ENCODE results near the gene CRYAB.

CRYAB gene

GRCh38 chr11:111879637-111879960, 32.0 kb downstream of the CRYAB start:
- DNase-seq (ENCODE audit: insufficient read length, low spot score): no peak
- no peak for FAIRE-seq
- TF ChIP-seq CTCF (IDR thresholded peaks at IDR 0.05; ENCODE audit: insufficient read depth, missing control alignments): no peak

- no peak for FAIRE-seq
- peak; percentile 75 for TF ChIP-seq CTCF (IDR thresholded peaks at IDR 0.05; ENCODE audit: insufficient read depth, missing control alignments)
- DNase-seq (ENCODE audit: insufficient read length, low spot score): peak; percentile 56
These were observed 32.5 kb downstream of the CRYAB start, which contains the start of the genes CFAP68 and FDXACB1 for GRCh38 chr11:111878849-111879636. CFAP68 (plus strand) TSS chr11:111879541; CDS start chr11:111879561, 20 bp downstream. FDXACB1 (minus strand) TSS chr11:111879165; CDS start chr11:111879132, 33 bp downstream.

- no peak for FAIRE-seq
- TF ChIP-seq CTCF (IDR thresholded peaks at IDR 0.05; ENCODE audit: insufficient read depth, missing control alignments): no peak
- DNase-seq (ENCODE audit: insufficient read length, low spot score): no peak
These were observed 33.2 kb downstream of the CRYAB start for GRCh38 chr11:111878385-111878848.

GRCh38 chr11:111871693-111872161, 39.8 kb downstream of the CRYAB start:
- no peak for TF ChIP-seq CTCF (IDR thresholded peaks at IDR 0.05; ENCODE audit: insufficient read depth, missing control alignments)
- no peak for DNase-seq (ENCODE audit: insufficient read length, low spot score)
- no peak for FAIRE-seq

GRCh38 chr11:111870886-111871692, 40.5 kb downstream of the CRYAB start, which contains the start of gene ALG9:
ALG9 (minus strand) TSS chr11:111871581; CDS start chr11:111871482, 99 bp downstream.
- DNase-seq (ENCODE audit: insufficient read length, low spot score): peak; percentile 48
- TF ChIP-seq CTCF (IDR thresholded peaks at IDR 0.05; ENCODE audit: insufficient read depth, missing control alignments): no peak
- FAIRE-seq: no peak

- FAIRE-seq (no peak), DNase-seq (ENCODE audit: insufficient read length, low spot score) (no peak)
- TF ChIP-seq CTCF (IDR thresholded peaks at IDR 0.05; ENCODE audit: insufficient read depth, missing control alignments): no peak
These were observed 41.1 kb downstream of the CRYAB start for GRCh38 chr11:111870522-111870885.
